Measurements from ENCODE around the gene LCT.

Gene LCT

DNA sequence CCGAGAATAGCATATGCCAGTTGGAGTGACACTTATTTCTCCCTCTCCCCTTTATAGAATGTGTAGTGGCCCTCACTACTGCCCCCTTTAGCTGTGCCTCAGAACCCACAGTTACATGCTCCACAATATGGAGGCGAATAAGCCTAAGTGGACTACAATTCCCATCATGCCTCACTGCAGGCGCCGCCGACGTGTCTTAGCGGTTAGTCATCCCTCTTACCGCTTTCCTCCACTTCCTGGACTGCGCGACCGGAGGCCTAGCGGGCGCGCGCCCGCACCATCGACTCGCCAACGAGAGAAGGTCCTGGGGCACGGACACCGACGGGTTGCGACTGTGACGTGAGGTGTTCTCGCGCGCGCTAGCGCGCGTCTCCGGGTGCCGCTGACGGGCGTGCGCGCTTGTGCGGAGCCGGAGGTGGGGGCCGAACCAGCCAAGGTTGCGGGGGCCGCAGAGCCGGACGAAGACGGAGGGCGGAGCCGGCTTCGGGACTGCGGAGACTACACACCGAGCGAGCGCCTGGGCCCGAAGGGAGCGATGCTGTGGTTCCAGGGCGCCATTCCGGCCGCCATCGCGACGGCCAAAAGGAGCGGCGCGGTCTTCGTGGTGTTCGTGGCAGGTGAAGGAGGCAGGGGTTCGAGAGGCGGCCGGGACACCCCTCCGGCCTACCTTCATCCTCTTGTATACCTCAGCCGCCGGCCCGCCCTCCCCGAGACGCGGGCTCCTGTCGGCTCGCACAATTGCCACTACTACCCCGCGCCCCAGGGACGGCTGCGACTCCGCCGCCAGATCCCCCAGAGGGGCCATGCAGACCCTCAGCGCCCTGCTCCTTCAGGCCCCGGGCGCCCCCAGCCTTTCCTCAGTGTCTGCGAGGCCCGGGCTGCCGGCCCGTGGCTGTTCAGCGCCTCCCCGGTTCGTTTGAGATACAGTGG, 95.3 kb downstream of the LCT start, which contains the start of gene UBXN4:
UBXN4 (plus strand) TSS at position 461 of the 930 bp plus-strand sequence; CDS start at position 536, 75 bp downstream.
- DNase-seq = peak; percentile 98 to 99 (median 99)

DNA sequence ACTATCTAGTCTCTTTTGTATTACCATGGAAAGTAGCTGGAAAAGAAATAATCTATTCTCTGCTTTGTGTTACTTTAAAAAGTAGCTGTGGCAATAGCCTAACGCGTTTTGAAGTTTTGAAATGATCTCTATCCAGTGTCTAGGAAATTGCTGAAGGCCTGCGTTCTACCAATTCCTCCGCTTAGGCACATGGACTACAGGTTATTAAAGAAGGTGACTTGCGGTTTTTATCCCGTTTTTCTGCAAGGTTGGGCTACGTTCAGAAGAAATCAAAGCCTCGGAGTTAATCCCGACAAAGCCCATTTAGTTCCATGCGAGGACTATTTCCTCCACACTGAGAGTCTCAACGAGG, 96.0 kb downstream of the LCT start:
- DNase-seq = no peak

DNA sequence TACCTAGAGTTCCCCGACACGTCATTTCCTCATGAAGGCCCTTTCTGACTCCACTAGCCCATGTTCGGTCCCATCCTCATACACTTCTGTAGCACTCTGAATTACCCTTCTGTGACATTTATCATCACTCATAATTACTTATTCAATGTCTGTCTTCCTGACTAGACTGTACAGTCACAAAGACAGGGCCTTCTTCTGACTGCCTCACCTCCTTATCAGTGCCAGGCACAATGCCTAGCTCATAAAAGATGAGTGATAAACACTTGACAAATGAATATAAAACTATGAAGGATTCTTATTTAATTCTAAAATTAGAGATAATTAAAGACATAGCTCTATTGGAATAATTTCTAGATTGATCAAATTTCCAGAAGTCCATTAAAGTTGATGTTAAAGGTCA, 96.8 kb downstream of the LCT start:
- DNase-seq = no peak

All from suppressor macrophage (primary cell).